Measurements from ENCODE around the gene ATP1A4.

ATP1A4 gene

DNA sequence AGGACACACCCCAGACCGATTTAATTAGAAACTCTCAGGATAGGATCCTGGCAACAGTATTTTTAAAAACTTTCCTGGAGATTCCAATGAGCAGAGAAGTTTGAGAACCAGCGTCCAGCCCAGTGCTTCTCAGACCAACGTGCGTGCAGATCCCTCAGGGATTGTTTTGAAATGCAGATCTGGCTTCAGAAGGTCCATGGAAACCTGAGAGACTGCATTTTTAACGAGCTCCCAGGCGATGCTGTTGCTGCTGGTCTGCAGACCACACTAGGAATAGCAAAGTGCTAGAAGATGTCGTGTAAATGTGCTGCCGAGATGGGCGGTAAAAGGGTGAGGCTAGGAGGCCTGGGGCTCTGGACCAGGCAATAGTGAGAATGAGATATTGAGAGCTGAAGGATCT, 20.6 kb downstream of the ATP1A4 start:
- no peak for DNase-seq (ENCODE audit: low read depth in 2 of 2)

DNA sequence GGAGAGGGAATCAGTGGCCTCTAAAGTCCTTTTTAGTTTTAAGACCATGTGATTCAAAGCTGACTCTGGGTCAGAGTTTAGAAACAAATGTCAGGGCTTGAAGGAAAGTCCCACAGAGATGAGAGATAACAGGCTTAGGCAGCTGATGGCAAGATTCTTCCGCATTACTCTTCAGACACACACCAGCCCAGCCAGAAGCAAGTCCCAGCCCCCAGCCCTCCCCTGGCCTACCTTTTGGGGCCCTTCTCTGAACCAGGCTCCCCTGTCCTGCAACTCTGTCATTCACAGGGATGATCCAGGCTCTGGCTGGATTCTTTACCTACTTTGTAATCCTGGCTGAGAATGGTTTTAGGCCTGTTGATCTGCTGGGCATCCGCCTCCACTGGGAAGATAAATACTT, 25.8 kb downstream of the ATP1A4 start:
- no peak for DNase-seq (ENCODE audit: low read depth in 2 of 2)

DNA sequence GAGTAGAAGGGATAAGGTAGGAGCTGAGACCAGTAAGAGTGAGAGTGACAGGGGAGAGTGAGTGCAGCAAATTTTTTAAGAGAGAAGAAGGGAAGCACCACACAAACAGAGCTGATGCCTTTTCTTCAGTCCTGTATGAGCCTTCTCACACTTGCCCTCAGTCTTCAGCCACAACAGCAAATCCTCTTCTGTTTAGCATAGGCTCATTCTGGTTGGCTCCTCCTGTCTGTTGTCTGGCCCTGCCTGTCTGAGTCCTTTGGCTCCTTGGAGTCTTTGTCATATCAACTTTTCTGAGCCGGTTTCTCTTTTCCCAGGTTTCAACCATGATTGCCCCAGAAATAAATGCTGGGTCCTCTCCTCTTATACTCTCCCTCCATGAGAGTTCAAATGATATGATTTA, 26.3 kb downstream of the ATP1A4 start:
- DNase-seq (ENCODE audit: low read depth in 2 of 2): no peak

DNA sequence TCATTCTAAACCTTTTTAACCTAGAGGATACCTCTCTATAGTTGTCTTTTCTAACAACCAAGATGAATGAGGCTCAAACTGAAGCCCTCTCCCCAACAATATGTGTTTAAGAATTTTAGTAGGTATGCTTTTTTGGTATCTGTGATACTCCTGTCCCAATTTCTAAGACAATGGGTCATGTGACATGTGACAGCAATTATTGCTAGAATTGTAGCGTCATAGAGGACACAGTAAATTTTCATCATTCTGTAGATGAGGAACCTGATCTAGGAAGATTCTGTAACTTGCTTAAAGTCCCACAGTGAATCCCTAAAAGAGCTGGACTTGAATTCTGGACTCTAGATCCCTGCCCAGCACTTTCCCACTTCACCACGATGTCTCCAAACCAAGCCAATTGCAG, 27.3 kb downstream of the ATP1A4 start:
- no peak for DNase-seq (ENCODE audit: low read depth in 2 of 2)

DNA sequence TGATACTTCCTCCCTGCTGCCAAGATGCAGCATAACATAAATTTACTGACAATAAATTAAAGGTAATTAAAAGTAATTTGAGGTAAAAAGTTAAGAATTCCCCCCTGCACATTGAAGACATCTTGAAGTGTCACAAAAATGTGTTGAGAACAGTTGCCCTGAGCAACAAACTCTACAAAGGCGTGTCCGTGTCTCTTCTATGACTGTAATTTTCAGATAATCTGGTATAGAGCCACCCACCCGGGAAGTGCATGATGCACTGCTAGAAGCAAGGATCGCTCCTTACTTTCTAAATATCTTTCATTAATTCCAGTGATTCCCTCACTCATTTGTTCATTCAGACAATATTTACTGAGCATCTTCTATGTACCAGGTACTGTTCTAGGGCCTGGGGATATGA, 27.9 kb downstream of the ATP1A4 start:
- no peak for DNase-seq (ENCODE audit: low read depth in 2 of 2)

DNA sequence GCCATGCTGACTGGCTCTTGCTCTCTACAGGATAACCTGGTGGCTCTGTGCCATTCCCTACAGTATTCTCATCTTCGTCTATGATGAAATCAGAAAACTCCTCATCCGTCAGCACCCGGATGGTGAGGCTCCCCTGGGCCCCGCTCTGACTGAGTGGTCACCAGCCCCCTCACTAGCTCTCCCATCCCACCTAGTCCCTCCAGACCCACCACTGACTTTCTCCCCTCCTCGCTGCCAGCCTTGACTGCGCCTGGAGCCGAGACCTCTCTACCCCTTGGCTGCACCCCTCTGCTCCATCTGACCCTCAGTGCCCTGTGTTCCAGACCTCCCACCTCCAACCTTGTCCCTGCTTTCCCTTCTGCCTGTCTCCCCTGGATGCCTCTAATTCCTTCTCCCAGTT, 34.8 kb downstream of the ATP1A4 start:
- DNase-seq (ENCODE audit: low read depth in 2 of 2): no peak

DNA sequence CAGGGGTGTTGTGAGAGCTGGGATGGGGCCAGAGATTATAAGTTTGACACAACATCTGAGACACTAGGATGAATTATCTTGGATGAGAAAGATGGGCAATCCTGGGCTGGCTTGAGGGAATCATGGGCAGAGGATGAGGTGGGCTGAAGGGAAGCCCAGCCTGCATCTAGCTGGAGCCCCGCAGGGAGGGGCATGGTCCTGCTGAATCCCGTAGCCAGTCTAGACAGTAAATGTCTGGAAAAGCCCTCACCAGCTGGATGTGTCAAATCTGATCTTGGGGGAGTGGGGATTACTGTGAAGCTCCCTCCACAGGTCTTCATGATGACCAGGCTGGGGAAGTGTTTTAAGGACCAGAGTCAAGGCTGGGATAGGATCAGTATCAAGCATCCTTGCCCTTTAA, 35.3 kb downstream of the ATP1A4 start:
- DNase-seq (ENCODE audit: low read depth in 2 of 2): no peak

DNA sequence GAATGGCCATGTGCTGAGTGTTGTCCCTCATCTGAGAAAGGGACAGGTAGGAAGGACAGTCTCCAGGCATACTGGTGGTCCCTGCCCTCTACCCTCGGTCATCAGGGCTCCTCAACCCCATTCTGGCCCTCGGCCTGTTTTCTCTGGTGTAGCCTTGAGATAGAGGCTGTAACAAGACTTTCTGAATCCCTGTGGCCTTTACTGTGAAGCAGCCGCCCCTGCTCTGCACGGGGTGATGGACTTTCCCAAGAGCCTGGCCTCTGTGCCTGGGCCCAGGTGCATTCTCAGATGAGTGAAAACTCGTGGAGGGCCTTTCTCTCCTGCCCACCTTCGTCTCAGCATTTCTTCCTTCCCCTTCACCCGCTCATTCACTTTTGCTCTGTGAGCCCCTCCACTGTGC, 36.0 kb downstream of the ATP1A4 start:
- no peak for DNase-seq (ENCODE audit: low read depth in 2 of 2)

DNA sequence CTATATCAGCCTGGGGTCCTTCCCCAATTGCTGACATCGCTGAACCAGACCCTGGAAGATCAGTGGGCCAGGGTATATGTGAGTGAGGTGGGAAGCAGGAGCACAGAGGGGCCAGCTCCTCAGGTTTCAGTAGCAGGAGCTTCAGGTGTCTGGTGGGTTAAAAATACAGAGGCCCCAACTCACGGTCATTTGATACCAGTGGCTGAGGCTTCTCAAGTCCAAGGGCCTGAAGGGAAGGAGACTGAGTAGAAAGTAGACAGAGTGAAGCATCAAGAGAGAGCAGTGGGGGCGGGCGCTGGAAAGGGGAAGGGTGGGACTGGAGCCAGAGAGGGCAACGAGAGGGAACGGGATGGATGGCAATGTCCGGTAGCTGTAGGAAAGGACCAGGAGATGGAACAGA, 36.9 kb downstream of the ATP1A4 start:
- no peak for DNase-seq (ENCODE audit: low read depth in 2 of 2)

DNA sequence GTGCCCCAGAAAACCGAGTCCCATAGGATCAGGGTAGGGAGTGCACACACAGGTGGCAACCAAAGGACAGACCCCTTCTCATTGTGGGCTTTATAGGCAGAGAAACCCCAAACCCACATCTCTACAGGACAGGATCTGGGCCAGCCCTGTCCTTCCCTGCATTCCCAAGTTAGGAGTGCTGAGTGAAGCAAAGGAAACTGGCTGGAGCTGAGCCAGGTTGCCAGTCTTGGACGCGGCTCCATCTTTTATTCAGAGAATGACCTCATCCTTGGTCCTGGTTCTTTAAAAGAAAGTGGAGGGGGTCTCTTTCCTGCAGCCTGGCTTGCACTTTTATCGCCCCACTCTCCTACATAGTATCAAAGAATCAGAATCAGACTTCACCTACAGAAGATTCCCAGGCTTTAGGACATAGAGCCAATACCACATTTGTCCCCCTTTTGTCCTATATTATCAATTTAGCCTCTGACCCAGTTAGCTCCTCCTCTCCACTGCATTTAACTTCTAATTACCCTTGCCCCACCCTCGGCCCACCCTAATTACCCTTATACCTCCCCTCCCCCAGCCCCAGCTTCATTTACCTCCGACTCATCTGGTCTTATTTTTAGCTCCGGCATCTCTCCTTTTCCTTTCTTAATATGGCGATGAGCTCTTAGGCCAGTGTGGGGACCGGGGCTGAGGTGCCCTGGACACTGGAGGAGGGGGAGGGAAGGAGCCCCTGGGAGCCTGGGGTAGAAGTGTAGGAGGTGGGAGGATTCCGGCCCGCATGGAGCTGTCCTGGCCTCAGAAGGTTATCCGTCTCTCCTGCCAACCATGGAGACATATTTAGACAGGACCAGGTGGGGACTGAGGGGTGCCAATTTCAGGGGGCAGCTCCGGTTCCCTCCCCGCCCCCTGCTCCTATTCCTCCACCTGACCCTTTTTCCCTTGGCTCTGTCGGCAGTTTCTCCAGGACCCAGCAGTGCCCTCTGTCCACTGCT, 38.5 kb downstream of the ATP1A4 start, which contains the start of gene CASQ1:
Gene CASQ1, plus strand, starts transcription at position 927 of the 977 bp plus-strand sequence. CDS start 177 bp downstream, outside the sequence.
- DNase-seq (ENCODE audit: low read depth in 2 of 2): no peak

DNA sequence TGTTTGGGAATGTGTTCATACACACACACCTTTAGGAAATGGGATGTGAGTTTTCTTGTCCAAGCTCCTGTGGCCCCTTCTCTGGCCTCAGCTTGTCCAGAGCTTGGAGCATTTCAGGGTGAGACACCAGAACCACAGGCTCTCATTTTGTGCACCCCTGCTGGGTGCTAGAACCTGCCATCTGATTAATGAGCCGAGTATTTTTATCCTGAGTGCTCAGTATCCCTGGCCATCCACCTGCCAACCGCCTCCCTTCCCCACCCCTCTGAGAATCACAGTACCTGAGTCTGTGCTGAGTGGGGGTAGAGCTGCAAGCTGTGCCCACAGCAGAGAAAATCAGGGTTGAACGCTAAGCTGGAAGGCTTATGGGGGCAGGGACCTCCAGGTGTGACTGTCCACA, 40.4 kb downstream of the ATP1A4 start:
- no peak for DNase-seq (ENCODE audit: low read depth in 2 of 2)

DNA sequence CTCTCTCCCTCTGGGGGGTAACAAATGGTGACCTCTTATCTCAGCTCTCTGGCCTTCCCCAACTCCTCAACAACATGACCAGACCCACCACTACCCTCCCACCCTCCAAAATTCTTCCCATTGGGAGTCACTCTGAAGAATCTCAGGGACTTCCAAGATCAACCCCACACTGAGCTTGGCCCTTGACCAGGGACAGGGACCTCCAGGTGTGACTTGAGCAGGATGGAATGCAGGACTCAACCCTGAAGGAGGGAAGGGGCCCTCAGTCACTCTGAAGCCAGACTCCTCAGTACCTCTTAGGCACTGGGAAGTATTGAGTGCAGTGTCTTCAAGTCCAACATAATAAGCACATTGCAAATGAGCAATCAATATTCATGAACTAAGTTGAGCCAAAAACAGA, 40.8 kb downstream of the ATP1A4 start:
- DNase-seq (ENCODE audit: low read depth in 2 of 2): no peak

DNA sequence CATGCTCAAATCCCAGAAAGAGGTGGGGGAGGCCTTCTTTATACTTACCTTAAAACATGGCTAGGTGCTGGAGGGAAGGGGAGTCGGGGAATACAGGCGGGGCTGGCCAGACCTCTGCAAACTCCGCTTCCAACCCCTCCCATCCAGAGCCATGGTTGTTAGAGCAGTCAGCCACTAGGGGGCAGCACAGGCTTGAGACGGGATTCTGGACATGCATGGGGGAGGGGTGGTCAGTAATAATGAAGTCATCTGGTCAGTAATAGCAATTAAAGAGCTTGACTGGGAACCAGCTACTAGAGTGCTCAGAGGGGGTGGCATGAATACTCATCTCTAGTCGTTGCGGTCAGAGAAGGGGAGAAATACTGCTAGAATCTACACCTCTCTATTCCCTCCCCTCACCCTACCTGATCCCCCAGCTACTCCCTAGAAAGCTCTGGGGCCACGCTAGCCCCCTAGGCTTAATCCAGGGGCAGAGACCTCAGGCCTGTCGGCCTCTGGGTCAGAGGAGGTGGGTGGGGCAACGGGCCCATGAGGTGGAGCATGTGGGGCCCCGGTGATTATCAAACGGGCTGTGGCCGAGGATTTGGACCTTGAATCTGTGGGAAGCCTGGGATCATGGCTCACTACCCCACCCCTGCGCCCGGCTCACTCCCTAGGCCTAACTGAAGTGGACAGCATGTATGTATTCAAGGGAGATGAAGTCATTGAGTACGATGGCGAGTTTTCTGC, 41.9 kb downstream of the ATP1A4 start:
- peak; percentile 63 to 70 for DNase-seq (ENCODE audit: low read depth in 2 of 2)

DNA sequence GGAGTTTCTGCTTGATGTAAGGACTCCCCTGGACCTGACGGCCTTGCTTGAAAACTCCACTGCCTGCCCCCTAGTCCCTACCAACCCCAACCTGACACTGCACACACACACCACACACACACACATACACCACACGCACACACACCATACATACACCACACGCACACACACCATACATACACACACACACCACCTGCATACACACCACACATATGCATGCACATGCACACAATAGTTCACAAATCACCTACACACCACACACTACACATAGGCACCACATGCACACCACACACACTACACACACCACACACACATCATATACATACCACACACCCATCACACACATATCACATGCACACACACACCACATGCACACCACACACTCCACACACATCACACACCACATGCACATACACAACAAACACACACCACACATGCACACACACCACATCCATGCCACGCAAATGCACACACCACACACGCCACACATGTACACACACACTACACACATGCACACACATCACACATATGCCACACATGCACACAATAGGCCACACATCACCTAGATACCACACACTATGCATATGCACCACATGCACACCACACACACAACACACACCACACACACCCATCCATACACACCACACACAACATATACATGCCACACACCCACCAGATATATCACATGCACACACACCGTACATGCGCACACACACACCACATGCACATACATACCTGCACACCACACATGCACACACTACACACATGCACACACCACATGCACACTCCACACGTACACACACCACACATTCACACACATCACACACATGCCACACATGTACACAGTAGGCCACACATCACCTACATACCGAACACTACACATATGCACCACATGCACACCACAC, 42.7 kb downstream of the ATP1A4 start:
- DNase-seq (ENCODE audit: low read depth in 2 of 2): no peak

DNA sequence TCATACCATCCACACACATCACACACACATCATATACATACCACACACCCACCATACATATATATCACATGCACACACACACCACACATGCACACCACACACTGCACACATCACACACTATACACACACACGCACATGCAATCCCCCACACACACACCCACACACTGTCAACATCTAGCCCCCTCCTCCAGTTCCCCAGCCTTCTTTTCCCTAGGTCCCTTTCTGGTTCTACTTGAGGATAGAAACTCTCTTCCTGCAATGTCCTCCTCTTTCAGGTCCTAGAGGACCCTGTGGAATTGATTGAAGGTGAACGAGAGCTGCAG, 43.3 kb downstream of the ATP1A4 start:
- DNase-seq (ENCODE audit: low read depth in 2 of 2): no peak

DNA sequence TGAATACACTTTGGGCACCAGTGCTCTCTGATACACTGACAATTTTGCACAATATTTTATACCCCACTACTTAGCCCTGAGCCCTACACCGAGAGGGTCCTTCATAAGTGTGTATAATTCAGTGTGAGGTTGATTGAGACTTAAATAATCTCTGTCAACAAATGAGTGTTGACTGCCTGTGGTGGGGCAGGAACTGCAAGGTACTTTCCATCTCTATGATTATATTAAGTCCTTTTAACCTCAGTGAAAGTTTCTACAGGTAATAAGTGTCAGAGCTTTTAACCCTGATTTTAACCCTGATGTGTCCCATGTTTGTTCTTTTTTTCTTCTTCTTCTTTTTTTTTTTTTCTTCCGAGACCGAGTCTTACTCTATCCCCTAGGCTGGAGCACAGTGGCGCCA, 44.7 kb downstream of the ATP1A4 start:
- DNase-seq (ENCODE audit: low read depth in 2 of 2): no peak

DNA sequence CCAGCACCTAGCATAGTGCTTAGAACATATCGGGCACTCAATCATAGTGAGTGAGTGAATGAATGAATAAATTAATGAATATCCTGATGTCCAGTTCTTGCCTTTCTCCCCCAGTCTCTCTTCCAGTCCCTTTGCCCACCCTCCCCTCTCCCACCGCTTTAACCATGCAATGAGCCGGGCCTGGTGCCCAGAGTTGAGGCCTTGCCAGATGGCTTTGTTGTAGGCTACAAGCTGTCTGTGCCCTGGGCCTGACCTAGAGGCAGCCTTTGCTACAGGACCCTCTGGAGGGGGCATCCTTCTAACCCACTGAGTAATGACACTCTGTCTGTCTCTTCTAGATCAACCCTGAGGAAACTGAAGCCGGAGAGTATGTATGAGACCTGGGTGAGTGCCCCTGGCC, 45.8 kb downstream of the ATP1A4 start:
- no peak for DNase-seq (ENCODE audit: low read depth in 2 of 2)

DNA sequence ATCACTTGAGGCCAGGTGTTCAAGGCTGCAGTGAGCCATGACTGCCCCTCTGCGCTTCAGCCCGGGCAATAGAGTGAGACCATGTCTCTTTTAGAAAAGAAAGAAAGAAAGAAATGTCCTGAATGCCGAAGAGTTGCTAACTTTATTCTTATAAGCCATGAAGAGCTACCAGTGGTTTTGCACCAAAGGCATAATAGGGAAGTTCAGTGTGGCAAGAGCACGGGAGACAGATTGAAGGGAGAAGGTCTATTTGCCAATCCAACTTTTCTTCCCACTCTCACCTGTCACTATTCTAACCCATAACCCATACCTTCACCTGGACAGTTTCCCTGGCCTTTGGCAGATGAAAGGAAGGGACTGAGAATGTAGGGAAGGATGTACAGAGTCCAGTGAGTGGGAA, 49.4 kb downstream of the ATP1A4 start:
- no peak for DNase-seq (ENCODE audit: low read depth in 2 of 2)

DNA sequence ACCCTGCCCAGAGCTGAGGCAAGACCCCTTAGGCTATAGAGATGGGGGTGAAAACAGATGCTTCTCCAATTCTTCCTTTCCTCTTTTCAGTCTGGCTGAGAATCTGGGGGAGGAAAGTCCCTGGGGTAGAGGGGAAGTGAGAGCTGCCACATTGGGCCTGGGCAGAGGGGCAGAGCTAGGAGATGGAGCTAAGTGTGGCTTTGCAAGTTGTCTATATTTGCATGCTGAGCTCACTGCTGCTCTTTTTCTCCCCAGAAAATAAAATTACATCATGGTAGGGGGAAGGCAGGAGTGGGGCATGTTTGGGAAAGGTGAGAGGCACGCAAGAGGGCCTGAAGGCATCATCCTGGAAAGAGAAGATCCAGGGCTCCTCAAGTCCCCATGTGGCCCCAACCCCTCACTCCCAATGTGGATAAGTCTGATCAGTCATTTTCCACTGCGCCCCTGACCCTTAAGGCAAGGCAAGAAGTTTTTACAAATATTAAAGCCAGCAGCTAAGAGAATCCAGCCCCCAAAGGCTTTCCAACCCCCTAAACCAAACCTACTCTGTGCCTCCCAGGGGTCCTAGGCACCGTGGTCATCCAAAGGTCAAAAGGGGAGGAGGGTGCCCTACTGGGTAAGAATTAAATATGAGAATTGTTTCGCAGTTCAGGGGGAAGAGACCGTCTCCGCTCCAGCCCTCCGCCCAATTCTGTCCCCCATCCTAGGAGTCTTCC, 53.3 kb downstream of the ATP1A4 start:
- no peak for DNase-seq (ENCODE audit: low read depth in 2 of 2)

DNA sequence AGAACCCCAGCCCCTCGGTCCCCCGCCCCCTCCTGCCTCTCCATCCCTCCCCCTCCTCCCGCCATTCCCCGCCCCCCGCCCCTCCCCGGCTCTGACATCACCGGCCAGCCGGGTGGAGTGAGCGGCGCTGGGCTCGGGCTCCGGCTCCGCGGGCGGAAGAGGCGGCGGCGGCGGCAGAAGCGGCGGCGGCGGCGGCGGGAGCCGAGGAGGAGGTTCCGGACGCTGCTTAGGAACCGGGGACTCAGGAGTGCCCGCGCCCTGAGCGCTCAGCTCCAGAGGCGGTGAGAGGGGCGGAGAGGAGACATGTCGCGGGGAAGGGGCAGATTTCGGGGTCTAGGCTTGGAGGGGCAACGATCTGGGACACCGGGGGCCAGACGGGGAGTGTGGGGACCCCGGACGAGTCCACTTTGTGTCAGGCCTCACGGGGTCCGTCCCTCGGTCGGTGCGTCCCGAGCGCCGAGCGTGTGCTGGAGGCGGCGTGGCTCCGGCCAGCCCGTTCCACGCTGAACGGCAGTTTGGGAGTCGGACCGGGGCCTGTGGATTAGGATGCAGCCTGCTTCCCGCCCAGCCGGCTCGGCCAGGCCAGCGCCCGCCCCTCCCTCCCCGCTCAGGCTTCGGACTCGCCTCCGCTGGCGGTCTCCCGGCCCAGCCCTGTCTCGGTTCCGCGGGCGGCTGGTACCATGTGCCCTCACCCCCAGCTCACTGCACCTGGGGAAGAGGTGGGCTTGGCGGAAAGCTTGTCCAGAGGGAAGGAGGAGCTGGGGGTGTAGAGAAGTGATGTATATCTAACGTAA, 54.0 kb downstream of the ATP1A4 start, which contains the start of gene PEA15:
Gene PEA15, plus strand, starts transcription at position 143 of the 794 bp plus-strand sequence. CDS start 6,161 bp downstream, outside the sequence.
- DNase-seq (ENCODE audit: low read depth in 2 of 2): peak; percentile 41 to 64

All from stimulated activated CD4-positive, alpha-beta T cell treated with anti-CD3 and anti-CD28 coated beads, Interleukin-15, amount 100 ng/mL, for 48 hours (primary cell).